DND-41 (cell line): ENCODE measurements around the gene RC3H1.

Source experiments
- EZH2 ChIP-seq: IDR thresholded peaks from 3 replicates; pipeline ENCODE4 v1.6.1; 2012; ENCODE audit warnings: borderline replicate concordance, low read depth, mild to moderate bottlenecking, moderate library complexity, low read length, inconsistent platforms; ENCODE audit not compliant: severe bottlenecking
- TF ChIP-seq, protein P1 (sequence below): IDR thresholded peaks from 2 replicates; pipeline ENCODE4 v1.5.1; 2012; ENCODE audit warnings: borderline replicate concordance, low read length, moderate library complexity, mild to moderate bottlenecking; ENCODE audit not compliant: poor library complexity, severe bottlenecking; ENCODE audit errors: extremely low read depth

DNA sequence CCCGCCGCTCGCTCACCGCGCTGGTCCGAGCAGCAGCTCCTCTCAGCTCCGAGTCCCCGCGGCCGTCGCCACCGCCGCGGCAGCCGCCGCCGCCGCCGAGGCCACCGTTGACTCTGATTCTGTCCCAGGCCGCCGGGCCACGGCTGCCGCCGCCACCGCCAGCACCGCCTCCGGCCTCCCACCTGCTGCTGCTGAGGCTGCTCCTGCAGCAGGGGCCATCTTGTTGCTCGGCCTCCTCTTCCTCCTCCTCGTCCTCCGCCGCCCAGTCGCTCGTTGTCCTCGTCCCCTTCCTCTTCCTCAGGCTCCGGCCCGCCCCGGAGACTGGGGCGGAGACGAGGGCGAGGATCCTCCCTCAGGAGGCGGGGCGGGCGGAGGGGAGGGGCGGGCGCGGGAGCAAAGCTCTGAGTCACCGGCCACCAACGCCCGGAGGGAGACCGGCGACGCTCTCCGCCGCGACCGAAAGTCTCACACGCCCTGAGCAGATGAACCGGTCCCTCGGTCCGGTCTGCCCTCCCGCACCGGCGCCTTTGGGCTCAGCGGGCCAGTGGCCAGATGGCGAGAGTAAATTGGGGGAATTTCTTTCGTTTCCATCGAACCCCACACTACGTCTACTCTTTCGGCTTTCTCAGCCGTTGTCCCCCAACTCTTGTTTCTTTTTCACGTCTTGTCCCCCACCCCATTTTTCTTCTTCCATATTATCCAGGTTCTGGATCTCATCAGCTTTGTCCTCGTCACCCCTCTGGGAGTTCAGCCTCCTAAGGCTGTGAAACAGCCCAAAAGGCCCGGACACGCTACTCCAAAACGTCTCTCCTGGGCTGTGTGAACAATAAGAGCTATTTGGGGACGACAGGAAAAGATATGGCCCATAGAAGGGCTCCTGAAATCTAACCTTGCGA, at the start of gene RC3H1:
- TF ChIP-seq, protein P1, sequence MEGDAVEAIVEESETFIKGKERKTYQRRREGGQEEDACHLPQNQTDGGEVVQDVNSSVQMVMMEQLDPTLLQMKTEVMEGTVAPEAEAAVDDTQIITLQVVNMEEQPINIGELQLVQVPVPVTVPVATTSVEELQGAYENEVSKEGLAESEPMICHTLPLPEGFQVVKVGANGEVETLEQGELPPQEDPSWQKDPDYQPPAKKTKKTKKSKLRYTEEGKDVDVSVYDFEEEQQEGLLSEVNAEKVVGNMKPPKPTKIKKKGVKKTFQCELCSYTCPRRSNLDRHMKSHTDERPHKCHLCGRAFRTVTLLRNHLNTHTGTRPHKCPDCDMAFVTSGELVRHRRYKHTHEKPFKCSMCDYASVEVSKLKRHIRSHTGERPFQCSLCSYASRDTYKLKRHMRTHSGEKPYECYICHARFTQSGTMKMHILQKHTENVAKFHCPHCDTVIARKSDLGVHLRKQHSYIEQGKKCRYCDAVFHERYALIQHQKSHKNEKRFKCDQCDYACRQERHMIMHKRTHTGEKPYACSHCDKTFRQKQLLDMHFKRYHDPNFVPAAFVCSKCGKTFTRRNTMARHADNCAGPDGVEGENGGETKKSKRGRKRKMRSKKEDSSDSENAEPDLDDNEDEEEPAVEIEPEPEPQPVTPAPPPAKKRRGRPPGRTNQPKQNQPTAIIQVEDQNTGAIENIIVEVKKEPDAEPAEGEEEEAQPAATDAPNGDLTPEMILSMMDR = no peak
- TF ChIP-seq EZH2 = no peak
